GM10248 (cell line): ENCODE measurements around the gene NFATC3.
A peak's percentile ranks its signal among the peaks of the same experiment; 100 is the strongest.

Source experiments
- CTCF ChIA-PET: fragments of 300-600 bp; sonication (Branson Sonifier 250); formaldehyde crosslinking; extraction: SDS; loops from one replicate; lab custom pipeline; 2021; ENCODE audit warnings: antibody characterized with exemption; lab: Yijun Ruan, JAX
- POLR2A ChIA-PET: fragments of 350-650 bp; sonication (Branson Sonifier 250); formaldehyde crosslinking; extraction: SDS; loops from one replicate; lab custom pipeline; 2020; ENCODE audit warnings: antibody characterized with exemption; lab: Yijun Ruan, JAX
- DNase-seq: peaks from one replicate; pipeline ENCODE4 v3.0.0; 2012; ENCODE audit errors: extremely low spot score
- CTCF ChIP-seq: IDR thresholded peaks from 2 replicates; pipeline ENCODE4 v1.5.1; 2012; ENCODE audit warnings: mild to moderate bottlenecking, low read depth; ENCODE audit errors: extremely low read depth, missing control alignments, control extremely low read depth

Gene NFATC3

GRCh38 chr16:68244481-68244902 is 159.3 kb downstream of the NFATC3 start:
- POLR2A ChIA-PET = interaction anchor here (0.7 kb wide), 1 partner anchor 175 kb away, joined by 3 read pairs; no protein-coding TSS in a partner anchor
- DNase-seq = no peak
- TF ChIP-seq CTCF = no peak
- CTCF ChIA-PET = interaction anchor here (0.8 to 7.6 kb wide), 8 partner anchors 10 to 143 kb away, joined by 3 to 101 read pairs (median 5); partner anchors contain the start of genes PRMT7, SLC7A6 and SLC7A6OS

- DNase-seq = peak; percentile 98
- no peak for TF ChIP-seq CTCF
- ChIA-PET POLR2A (interaction anchor here (0.7 kb wide), 2 partner anchors 13 to 176 kb away, joined by 3 to 4 read pairs; no protein-coding TSS in a partner anchor), CTCF (interaction anchor here (0.8 to 7.6 kb wide), 7 partner anchors 9 to 144 kb away, joined by 3 to 101 read pairs (median 5); partner anchors contain the start of genes PRMT7, SLC7A6 and SLC7A6OS)
Measured at GRCh38 chr16:68244903-68245853, 160.0 kb downstream of the NFATC3 start, which contains the start of gene PLA2G15. TSS of gene PLA2G15 (plus strand) at chr16:68245373. CDS start at chr16:68245427, 54 bp downstream.

- TF ChIP-seq CTCF = no peak
- no peak for DNase-seq
- ChIA-PET POLR2A (interaction anchor here (0.7 kb wide), 1 partner anchor 49 kb away, joined by 3 read pairs; no protein-coding TSS in a partner anchor), CTCF (interaction anchor here (1.0 to 7.6 kb wide), 3 partner anchors 15 to 83 kb away, joined by 3 to 101 read pairs (median 11); partner anchors contain the start of gene SLC7A6)
Measured at GRCh38 chr16:68246121-68246520, 161.0 kb downstream of the NFATC3 start.

GRCh38 chr16:68246666-68247065 is 161.5 kb downstream of the NFATC3 start:
- CTCF ChIA-PET = interaction anchor here (1.0 to 7.6 kb wide), 3 partner anchors 15 to 82 kb away, joined by 3 to 101 read pairs (median 11); partner anchors contain the start of gene SLC7A6
- POLR2A ChIA-PET = interaction anchor here (0.7 kb wide), 1 partner anchor 48 kb away, joined by 3 read pairs; no protein-coding TSS in a partner anchor
- DNase-seq = no peak

GRCh38 chr16:68247400-68247799 is 162.2 kb downstream of the NFATC3 start:
- no peak for DNase-seq
- POLR2A ChIA-PET = no interaction called here
- CTCF ChIA-PET = interaction anchor here (2.5 to 19.1 kb wide), 4 partner anchors 14 to 83 kb away, joined by 6 to 619 read pairs (median 107); partner anchors contain the start of gene SLC7A6
- no peak for TF ChIP-seq CTCF

More at GRCh38 chr16:68246666-68247065, 161.5 kb downstream of the NFATC3 start:
- TF ChIP-seq CTCF = no peak

- DNase-seq = no peak
- ChIA-PET POLR2A (no interaction called here), CTCF (interaction anchor here (2.5 to 19.1 kb wide), 3 partner anchors 15 to 82 kb away, joined by 6 to 619 read pairs (median 113); partner anchors contain the start of gene SLC7A6)
- no peak for TF ChIP-seq CTCF
Measured at GRCh38 chr16:68247932-68248331, 162.8 kb downstream of the NFATC3 start.
